ENCODE results near the gene FCHSD2. TPM values are rescaled to one million over a fixed set of nuclear protein-coding genes. Genes with fewer than 3 reads are reported as not detected.

The FCHSD2 gene
- total and polyA plus RNA-seq, 9 donors: 18.6 to 68.5 (median 53.8) TPM

- 91 to 94% (median 93%) methylated on average over 4 of the region's 4 CpGs for WGBS, 3 donors
- intact Hi-C loops (cut with DNase I): no loop called here
- Histone ChIP-seq H3K27ac (no peak overlapping the region), H3K9me3 (no peaks in the 10 kb centered on the region), H3K36me3 (no peaks in the 10 kb centered on the region), H3K4me1 (ENCODE audit: insufficient read depth) (peaks cover 4% of the 10 kb centered on the region), H3K4me3 (no peak overlapping the region), H3K27me3 (no peaks in the 10 kb centered on the region)
- DNase-seq: no peak
- TF ChIP-seq EP300 (IDR thresholded peaks at IDR 0.05) (no peak), CTCF (IDR thresholded peaks at IDR 0.05) (no peak), POLR2A (IDR thresholded peaks at IDR 0.05) (no peak)
Measured at GRCh38 chr11:72851726-72852125, 290.4 kb downstream of the FCHSD2 start.

GRCh38 chr11:72850832-72851231 lies 291.3 kb downstream of the FCHSD2 start:
- H3K36me3 ChIP-seq: no peaks in the 10 kb centered on the region
- no peaks in the 10 kb centered on the region for H3K9me3 ChIP-seq
- no peak overlapping the region for H3K4me3 ChIP-seq
- DNase-seq: no peak
- peaks cover 2% of the 10 kb centered on the region for H3K4me1 ChIP-seq (ENCODE audit: insufficient read depth)
- 92 to 94% (median 92%) methylated on average over 3 of the region's 3 CpGs for WGBS, 3 donors
- intact Hi-C loops (cut with DNase I): no loop called here
- no peak overlapping the region for H3K27ac ChIP-seq
- no peak for TF ChIP-seq POLR2A (IDR thresholded peaks at IDR 0.05)
- no peak for TF ChIP-seq CTCF (IDR thresholded peaks at IDR 0.05)
- no peak for TF ChIP-seq EP300 (IDR thresholded peaks at IDR 0.05)
- H3K27me3 ChIP-seq: no peaks in the 10 kb centered on the region

- TF ChIP-seq CTCF (IDR thresholded peaks at IDR 0.05) (peak in 2 of 3 donors; percentile 45 to 59), EP300 (IDR thresholded peaks at IDR 0.05) (no peak), POLR2A (IDR thresholded peaks at IDR 0.05) (no peak)
- DNase-seq: peak in 4 of 5 donors; percentile 32 to 65 (median 36)
- H3K9me3 ChIP-seq: no peaks in the 10 kb centered on the region
- intact Hi-C loops (cut with DNase I): no loop called here
- no peaks in the 10 kb centered on the region for H3K36me3 ChIP-seq
- H3K4me3 ChIP-seq: no peak overlapping the region
- H3K4me1 ChIP-seq (ENCODE audit: insufficient read depth): peaks cover 5% of the 10 kb centered on the region
- no peaks in the 10 kb centered on the region for H3K27me3 ChIP-seq
- H3K27ac ChIP-seq: no peak overlapping the region
- WGBS, 3 donors: 40 to 52% (median 51%) methylated on average over 6 of the region's 6 CpGs
Measured at GRCh38 chr11:72848846-72849466, 293.2 kb downstream of the FCHSD2 start.

- Histone ChIP-seq H3K27me3 (no peaks in the 10 kb centered on the region), H3K4me1 (ENCODE audit: insufficient read depth) (peaks cover 5% of the 10 kb centered on the region), H3K27ac (no peak overlapping the region), H3K36me3 (no peaks in the 10 kb centered on the region), H3K4me3 (no peak overlapping the region), H3K9me3 (no peaks in the 10 kb centered on the region)
- TF ChIP-seq CTCF (IDR thresholded peaks at IDR 0.05) (no peak), EP300 (IDR thresholded peaks at IDR 0.05) (no peak), POLR2A (IDR thresholded peaks at IDR 0.05) (no peak)
- peak in 3 of 5 donors; percentile 28 to 38 (median 36) for DNase-seq
- intact Hi-C loops (cut with DNase I): no loop called here
- 16 to 18% (median 17%) methylated on average over 4 of the region's 4 CpGs for WGBS, 3 donors
Measured at GRCh38 chr11:72844356-72844755, 297.8 kb downstream of the FCHSD2 start.
